NCI-H446 treated with DMSO at 0.1 percent for 48 hours (cell line): ENCODE data around the gene ELAVL2.

ENCODE experiments used
- DNase-seq: peaks from one replicate; lab custom pipeline; 2025; lab: John Stamatoyannopoulos, UW

The ELAVL2 gene

DNA sequence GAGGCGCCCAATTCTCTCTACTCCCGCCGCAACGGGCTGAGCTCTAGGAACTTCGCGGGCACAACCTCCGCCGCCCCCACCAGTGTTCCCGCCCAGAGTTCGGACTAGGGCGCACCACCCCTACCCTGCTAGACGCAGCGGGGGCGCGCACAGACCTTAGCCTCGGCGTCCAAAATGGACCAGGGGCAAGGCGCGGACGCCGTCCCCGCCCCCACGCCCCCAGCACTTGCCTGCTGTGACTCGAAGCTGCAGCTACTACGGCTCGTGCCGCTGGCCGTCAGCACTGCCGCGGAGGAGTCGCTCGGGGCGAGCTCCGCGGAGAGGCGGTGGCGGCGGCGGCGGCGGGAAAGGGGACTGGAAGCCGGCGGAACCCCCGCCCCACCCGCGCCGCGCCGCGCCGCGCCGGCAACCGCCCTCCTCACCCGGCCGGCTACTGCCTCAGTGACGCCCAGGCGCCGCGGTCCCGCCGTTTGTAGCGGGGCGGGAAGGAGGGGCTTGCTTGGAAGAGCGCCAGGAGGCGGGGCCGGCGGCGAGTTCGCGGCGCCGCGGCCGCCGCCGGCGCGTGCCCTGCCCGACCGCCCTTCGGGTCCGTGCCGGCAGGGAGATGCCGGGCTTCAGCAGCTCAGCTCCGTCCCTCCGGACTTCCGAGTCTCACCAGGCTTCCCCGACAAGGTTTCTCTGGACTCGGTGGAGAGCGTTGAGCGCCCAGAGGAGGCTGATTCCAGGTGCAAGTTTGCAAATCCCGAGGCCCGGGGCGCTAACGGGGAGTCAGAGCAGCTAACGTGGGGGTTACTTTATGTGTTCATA lies 4.5 kb downstream of the ELAVL2 start:
- DNase-seq, result peak; percentile 72

GRCh38 chr9:23820451-23821374 lies 5.3 kb downstream of the ELAVL2 start:
- peak; percentile 47 for DNase-seq

DNA sequence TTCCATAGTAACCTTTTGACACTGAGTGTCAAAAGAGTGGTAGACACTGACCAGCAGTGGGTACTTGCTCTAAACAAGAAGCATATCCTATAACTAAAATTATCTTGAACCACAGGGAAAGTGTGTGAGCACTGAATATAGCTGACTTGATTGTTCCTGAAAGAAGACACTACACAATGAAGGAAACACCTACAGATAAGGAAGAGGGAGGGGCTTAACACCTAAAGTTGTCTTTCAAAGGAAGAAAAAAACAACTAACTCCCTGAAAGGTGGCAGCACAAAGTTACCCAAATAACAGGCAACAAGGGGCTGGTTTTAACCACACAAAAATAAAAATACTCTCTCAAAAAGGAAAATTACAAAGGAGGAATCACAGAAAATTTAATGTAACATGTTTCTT lies 6.6 kb downstream of the ELAVL2 start:
- no peak for DNase-seq

GRCh38 chr9:23814243-23814642 lies 11.8 kb downstream of the ELAVL2 start:
- DNase-seq, result no peak

- peak; percentile 82 for DNase-seq
Measured at GRCh38 chr9:23812673-23813072, 13.4 kb downstream of the ELAVL2 start.

DNA sequence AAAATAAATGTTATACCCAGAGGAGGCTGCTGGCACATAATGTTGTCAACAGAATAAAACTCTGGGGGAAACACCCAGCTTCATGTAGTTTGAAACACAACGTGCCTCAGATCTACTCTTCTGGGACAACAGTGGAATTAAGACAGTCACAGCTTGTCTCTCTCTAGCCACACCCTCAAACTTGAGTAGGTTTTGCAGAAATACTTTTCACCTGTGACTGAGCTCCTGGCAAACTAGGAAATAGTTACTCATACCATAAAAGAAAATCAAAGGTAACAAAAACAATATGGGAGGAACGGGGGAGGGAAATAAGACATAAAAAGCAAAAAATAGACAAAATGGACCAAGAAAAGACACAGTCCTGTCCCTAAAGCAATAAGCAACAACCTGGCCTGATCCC lies 14.4 kb downstream of the ELAVL2 start:
- DNase-seq, result no peak

- DNase-seq, result no peak
Measured at GRCh38 chr9:23803216-23803615, 22.8 kb downstream of the ELAVL2 start.

DNA sequence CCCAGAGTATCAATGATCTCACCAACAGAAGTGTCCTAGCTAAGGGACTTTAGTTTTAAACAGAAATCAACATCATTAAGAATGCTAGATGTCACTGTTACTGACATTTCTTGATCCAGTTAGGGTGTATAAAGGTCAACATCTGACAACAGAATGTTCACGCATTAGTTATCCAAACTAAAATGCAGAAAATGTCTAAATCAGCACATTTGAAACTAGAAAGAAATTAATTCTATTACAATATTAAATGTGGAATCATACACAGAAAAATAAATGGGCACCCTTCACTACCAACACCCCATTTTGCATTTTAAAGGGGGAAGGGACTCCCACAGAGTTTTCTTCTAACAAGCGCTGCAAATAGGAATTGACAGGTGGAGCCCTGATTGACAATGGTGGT lies 24.5 kb downstream of the ELAVL2 start:
- DNase-seq, result no peak

- no peak for DNase-seq
Measured at GRCh38 chr9:23799521-23799920, 26.5 kb downstream of the ELAVL2 start.

DNA sequence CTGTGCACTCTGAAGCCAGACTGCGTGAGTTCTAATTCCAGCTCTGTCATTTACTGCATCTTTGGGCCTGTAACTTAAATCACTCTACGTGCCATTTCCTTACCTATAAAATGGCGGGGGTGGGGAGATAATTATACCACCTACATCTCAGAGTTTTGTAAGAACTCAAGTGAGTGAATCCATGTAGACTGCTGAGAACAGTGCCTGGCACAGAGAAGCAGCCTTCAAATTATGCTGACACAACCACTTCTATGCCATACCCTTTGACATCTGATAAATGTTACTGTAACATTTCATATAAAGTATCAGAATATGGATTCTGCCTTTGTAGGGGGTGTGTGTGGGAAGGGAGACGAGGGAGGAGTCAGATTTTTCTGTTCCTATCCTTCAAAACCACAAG lies 27.7 kb downstream of the ELAVL2 start:
- no peak for DNase-seq

DNA sequence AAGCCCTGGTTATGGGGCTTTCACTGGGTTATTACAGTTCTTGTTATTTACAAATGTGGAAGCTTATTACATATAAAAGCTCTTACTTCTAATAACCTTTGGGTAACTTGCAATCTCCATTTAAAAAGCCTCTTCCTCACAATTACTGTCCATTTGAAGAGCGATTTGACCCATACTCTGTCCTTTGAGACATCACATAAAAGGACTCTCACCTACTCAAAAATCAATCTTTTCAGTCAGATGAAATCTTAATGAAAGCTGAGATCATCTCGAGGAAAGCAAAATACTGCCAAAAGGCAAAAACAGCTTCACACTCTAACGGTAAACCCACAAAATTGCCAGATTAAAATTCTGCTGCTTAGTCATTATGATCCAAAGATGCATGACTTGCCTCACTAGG lies 29.8 kb downstream of the ELAVL2 start:
- DNase-seq, result no peak

DNA sequence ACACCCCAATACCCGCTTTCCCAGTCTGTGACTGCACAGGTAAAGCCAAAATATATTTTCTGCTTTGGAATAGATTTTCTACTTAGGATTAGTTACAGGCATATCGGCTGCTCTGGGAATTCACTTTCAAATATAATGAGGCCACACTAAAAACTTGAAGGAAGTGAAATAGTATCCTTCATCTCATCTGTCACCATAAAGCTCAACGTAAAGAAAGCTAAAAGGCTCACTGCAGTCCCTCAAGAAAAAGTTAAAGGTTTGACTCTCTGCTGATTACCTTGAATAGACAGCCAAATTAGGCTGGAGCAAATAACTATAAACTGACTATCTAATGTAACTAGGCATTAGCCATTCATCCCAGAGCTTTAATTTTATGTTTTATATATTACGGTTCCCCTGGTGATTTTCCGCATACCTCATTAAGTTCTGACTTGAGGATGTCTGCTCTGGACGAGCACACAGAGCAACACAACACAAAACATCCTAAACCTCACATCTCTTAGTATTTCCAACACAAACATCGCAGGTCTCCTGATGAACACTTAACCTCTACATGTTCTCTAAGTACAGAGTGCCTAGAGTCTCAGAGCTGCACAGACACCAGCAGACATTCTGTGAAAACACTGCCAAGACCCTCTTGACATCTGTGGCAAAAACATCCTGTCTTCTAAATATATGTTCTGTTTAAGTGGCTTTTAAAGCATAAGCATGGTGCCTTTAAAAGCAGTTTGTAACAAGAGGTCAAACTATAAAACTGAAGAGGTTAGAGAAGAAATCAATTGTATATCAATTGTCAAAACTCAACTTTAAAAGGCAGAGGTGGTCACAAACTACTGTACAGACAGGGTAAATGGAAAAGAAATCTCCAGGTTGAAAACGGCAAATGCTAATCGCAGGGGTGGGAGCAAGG lies 35.4 kb downstream of the ELAVL2 start:
- DNase-seq, result no peak

DNA sequence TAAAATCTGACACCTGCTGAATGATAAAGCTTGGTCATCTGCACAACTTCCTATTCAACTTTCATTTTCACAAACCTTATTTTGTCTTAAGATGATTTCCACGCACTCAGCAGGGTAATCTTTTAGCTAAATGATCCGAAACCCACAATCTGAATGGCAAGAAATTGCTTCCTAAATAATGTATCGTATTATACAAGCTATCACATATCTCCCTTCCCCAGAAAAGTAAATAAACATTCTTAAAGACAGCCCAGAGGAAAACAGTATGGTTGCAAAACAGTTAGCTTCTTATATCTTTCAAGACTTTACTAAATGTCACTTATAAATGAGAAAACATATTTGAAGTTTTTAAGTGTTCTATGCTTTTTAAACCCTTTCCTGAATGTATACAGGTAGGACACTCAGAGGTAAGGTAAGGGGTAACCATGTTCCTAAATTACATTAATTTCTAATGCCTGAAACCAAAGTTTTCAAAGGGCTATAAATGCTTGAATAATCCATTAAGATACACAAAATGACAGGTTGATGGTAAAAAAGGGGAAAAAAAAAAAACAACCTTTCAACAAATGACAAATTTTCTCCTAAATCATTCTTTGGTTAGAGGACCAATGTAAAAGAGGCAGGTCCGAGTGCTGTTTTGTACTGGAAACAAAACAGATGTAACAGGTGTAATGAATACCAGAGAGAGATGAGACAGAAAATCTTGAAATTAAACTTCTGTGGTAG lies 36.3 kb downstream of the ELAVL2 start:
- DNase-seq, result no peak

GRCh38 chr9:23784962-23785361 lies 41.1 kb downstream of the ELAVL2 start:
- no peak for DNase-seq

DNA sequence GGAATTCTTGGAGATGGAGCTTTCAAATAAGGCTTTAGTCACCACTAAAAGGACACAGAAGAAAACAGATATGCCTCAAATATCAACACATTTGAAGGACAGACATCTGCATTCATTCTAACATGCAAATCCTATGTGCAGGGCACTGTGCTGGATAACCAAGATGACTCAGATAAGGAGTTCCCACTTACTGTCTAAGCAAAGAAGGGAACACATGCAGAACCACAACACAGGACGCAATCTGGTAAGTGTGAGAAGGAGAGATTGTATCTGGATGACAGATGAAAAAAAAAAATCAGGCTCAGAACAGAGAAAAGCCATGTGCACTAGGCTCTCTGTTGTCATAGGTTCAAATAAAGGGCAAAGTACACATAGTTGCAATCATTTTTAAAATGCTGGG lies 42.5 kb downstream of the ELAVL2 start:
- DNase-seq, result no peak

GRCh38 chr9:23779220-23779619 lies 46.8 kb downstream of the ELAVL2 start:
- no peak for DNase-seq

- no peak for DNase-seq
Measured at GRCh38 chr9:23777328-23777727, 48.7 kb downstream of the ELAVL2 start.

DNA sequence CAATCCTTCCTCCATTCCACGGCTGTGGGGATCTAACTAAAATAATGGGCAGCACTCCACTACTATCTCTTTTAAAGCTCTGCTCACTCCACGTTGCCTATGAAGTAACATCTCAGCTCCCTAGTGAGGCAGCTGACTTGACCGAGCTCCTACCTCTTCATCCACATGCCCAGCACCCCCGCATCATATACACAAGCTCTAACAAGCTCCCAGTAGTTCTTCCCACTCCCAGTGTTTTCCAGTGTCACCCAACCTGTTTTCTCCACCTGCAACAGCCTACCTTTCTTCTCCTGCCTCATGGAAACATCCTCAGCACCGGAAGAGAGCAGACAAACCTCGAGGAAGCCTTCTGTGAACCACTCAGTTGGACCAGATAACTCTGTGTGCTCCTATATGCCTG lies 50.5 kb downstream of the ELAVL2 start:
- DNase-seq, result no peak

DNA sequence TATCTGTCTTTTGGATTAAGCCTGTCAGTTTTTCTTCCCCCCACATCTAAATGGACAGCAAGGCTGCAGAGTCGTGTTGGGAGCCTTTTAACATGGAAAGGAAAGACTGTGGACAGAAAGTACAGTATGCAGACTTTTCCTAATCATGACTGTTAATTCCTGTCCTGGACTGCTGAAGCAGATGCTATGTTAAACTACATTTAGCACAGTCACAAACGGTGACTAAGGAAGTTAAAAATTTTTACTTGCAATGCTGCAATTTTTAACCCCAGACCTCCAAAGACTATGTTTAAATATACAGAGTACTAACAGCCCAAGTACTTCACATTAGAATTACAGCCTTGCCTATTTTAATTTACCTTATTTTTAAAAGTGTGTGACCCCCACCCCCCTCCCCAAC lies 51.8 kb downstream of the ELAVL2 start:
- DNase-seq, result no peak

GRCh38 chr9:23772385-23772783 lies 53.7 kb downstream of the ELAVL2 start:
- DNase-seq, result no peak

GRCh38 chr9:23771746-23772384 lies 54.2 kb downstream of the ELAVL2 start:
- no peak for DNase-seq
